ENCODE measurements around the gene KLHDC4. TPM values are rescaled to one million over a fixed set of nuclear protein-coding genes. Genes with fewer than 3 reads are reported as not detected.

The KLHDC4 gene
- polyA plus RNA-seq, 1 of the 3 experiments (the other 2 are of a cell fraction), result 51.2 TPM

- POLR2A ChIA-PET, result interaction anchor here (0.8 kb wide), 1 partner anchor 12 kb away, joined by 3 read pairs; no protein-coding TSS in a partner anchor
- H3K4me3 ChIP-seq (ENCODE audit: low read depth in 2 of 2, low read length in 1 of 2), result no peak overlapping the region
- H3K9me3 ChIP-seq, result no peaks in the 10 kb centered on the region
- peaks cover 0 to 12% of the 10 kb centered on the region in 2 experiments; a peak in 1 of 4 replicates for H3K4me1 ChIP-seq (ENCODE audit: control insufficient read depth in 1 of 2, insufficient read depth in 2 of 2, low read depth in 1 of 2, low read length in 1 of 2)
- H3K79me2 ChIP-seq (ENCODE audit: insufficient read depth), result peaks cover 7% of the 10 kb centered on the region; the same call in 1 of the 2 replicates
- H3K36me3 ChIP-seq (replicated peaks in 1 of 2; ENCODE audit: control insufficient read depth in 1 of 2, insufficient read depth in 2 of 2, low read length in 1 of 2), result peaks cover under 1 to 11% of the 10 kb centered on the region in 2 experiments
- 92% methylated on average over 22 of the region's 23 CpGs for WGBS (ENCODE audit: low lambda C conversion rate)
- no peaks in the 10 kb centered on the region for H3K27me3 ChIP-seq (ENCODE audit: insufficient read depth)
- no peaks in the 10 kb centered on the region; the same call in 1 of the 2 replicates for H4K20me1 ChIP-seq (ENCODE audit: insufficient read depth)
- H3K9me2 ChIP-seq, result no peaks in the 10 kb centered on the region
- no peak for TF ChIP-seq GATA2 (CRISPR knock-in tag; IDR thresholded peaks at IDR 0.05)
- TF ChIP-seq TAF1 (IDR thresholded peaks at IDR 0.05; ENCODE audit: borderline replicate concordance, low read depth, low read length), result no peak
- no peak for TF ChIP-seq REST (IDR thresholded peaks at IDR 0.05; ENCODE audit: low read depth, low read length)
- no peak for TF ChIP-seq FOSL2 (IDR thresholded peaks at IDR 0.05; ENCODE audit: borderline replicate concordance, low read depth)
- no peak for TF ChIP-seq YY1 (IDR thresholded peaks at IDR 0.05; ENCODE audit: low read depth)
- TF ChIP-seq RCOR1 (IDR thresholded peaks at IDR 0.05; ENCODE audit: low read length), result 0 out of 2 replicates have a peak, but pooled peaks have one; percentile 50
- no peak for TF ChIP-seq SIN3A (IDR thresholded peaks at IDR 0.05; ENCODE audit: borderline replicate concordance, low read depth, low read length)
- no peak for TF ChIP-seq RFX5 (IDR thresholded peaks at IDR 0.05; ENCODE audit: low read length)
- TF ChIP-seq SMC3 (IDR thresholded peaks at IDR 0.05; ENCODE audit: low read depth, low read length), result no peak
- no peak for TF ChIP-seq PBX3 (IDR thresholded peaks at IDR 0.05)
- no peak for TF ChIP-seq MAX (IDR thresholded peaks at IDR 0.05; ENCODE audit: low read depth)
- no peak for TF ChIP-seq IRF3 (IDR thresholded peaks at IDR 0.05; ENCODE audit: low read depth, low read length)
- TF ChIP-seq MXI1 (IDR thresholded peaks at IDR 0.05; ENCODE audit: low read depth, low read length), result peak; percentile 88
- H2AFZ ChIP-seq (ENCODE audit: low read depth), result no peak overlapping the region
- no peak overlapping the region for H3K9ac ChIP-seq
- CTCF ChIA-PET, result interaction anchor here (0.6 to 2.4 kb wide), 2 partner anchors 12 to 33 kb away, joined by 3 to 5 read pairs; no protein-coding TSS in a partner anchor
- H3K27ac ChIP-seq (ENCODE audit: low read depth in 2 of 2, low read length in 1 of 2), result peak overlapping the region in 1 of 2 experiments; percentile 43; a peak in 1 of 4 replicates
- no peaks in the 10 kb centered on the region for H3F3A ChIP-seq (replicated peaks; ENCODE audit: insufficient read depth)
- no peak overlapping the region for H3K4me2 ChIP-seq
- peak; percentile 83 for DNase-seq
Observed at GRCh38 chr16:87735270-87736007, 30.3 kb downstream of the KLHDC4 start.

Measured in SK-N-SH (cell line).